Suprapubic skin (tissue), 4 donors: ENCODE results near the gene RAB8A. TPM values are rescaled to one million over a fixed set of nuclear protein-coding genes. Genes with fewer than 3 reads are reported as not detected.

Source experiments
- DNase-seq, 2 donors: peaks; one replicate each; pipeline ENCODE4 v3.0.0-alpha.2; 2019; ENCODE audit warnings: low spot score in 2 of 2
- H3K27ac ChIP-seq: fragments of 200-600 bp; sonication (generic); one replicate; pipeline ENCODE4 v1.5.1; 2019
- H3K27me3 ChIP-seq: fragments of 200-600 bp; sonication (generic); one replicate; pipeline ENCODE4 v1.5.1; 2019
- H3K36me3 ChIP-seq: fragments of 200-600 bp; sonication (generic); one replicate; pipeline ENCODE4 v1.5.1; 2019
- H3K4me1 ChIP-seq: fragments of 200-600 bp; sonication (generic); one replicate; pipeline ENCODE4 v1.5.1; 2019
- H3K4me3 ChIP-seq: fragments of 200-600 bp; sonication (generic); one replicate; pipeline ENCODE4 v1.5.1; 2019; ENCODE audit warnings: mild to moderate bottlenecking
- H3K9me3 ChIP-seq: fragments of 200-600 bp; sonication (generic); one replicate; pipeline ENCODE4 v1.5.1; 2019
- CTCF ChIP-seq, 2 donors: fragments of 200-600 bp in 1 of 2; fragments of 450-650 bp in 1 of 2; sonication (generic) in 1 of 2; IDR thresholded peaks; one replicate each; pipeline ENCODE4 v1.5.1; 2016 to 2019; ENCODE audit warnings: antibody characterized with exemption in 2 of 2, mild to moderate bottlenecking in 1 of 2, moderate library complexity in 1 of 2
- EP300 ChIP-seq: sonication (generic); formaldehyde crosslinking; IDR thresholded peaks from one replicate; pipeline ENCODE4 v1.6.1; 2017; ENCODE audit warnings: antibody characterized with exemption
- POLR2A ChIP-seq, 2 donors: fragments of 450-650 bp; IDR thresholded peaks; one replicate each; pipeline ENCODE4 v1.6.1; 2017; ENCODE audit warnings: antibody characterized with exemption in 2 of 2, mild to moderate bottlenecking in 2 of 2, moderate library complexity in 2 of 2
- POLR2AphosphoS5 ChIP-seq, 3 donors: sonication (generic); formaldehyde crosslinking; IDR thresholded peaks; one replicate each; pipeline ENCODE4 v1.6.1; 2017; ENCODE audit warnings: antibody characterized with exemption in 3 of 3
- WGBS: methylation state at CpG from one replicate; pipeline ENCODE4 v1.1.5; 2018; 5-methylcytosine and 5-hydroxymethylcytosine counted together
- total RNA-seq, 4 donors: library from RNA; depleted of rRNA; stranded (reverse); fragments of >200 nt; gene quantifications; one replicate each; pipeline ENCODE4 v1.1.0, GENCODE V29; 2016

Gene RAB8A
- total RNA-seq, 4 donors from 2014 or later: 48.9 to 61.9 (median 58.5) TPM

DNA sequence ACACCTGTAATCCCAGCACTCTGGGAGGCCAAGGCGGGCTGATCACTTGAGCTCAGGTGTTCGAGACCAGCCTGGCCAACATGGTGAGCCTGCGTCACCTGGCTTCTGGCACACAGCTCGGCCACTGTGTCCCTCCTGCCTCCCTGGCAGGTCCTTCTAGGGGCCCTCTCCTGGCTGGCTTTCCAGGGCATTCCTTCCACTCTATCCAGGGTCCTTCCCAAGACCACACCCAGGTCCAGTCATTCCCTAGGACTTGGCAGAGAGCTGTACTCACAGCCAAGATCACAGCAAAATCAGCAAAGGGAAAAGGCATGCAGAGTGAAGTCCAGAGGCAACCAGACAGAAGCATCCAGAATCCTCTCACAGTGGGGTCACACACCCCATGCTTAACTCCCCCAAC, 22.1 kb downstream of the RAB8A start:
- H3K4me1 ChIP-seq: no peaks in the 10 kb centered on the region
- DNase-seq: no peak
- 80% methylated on average over 3 of the region's 4 CpGs for WGBS
- H3K27me3 ChIP-seq: no peaks in the 10 kb centered on the region
- H3K36me3 ChIP-seq: peaks cover 57% of the 10 kb centered on the region
- H3K27ac ChIP-seq: no peak overlapping the region
- no peak overlapping the region for H3K4me3 ChIP-seq
- H3K9me3 ChIP-seq: no peaks in the 10 kb centered on the region
- TF ChIP-seq POLR2AphosphoS5 (IDR thresholded peaks at IDR 0.05): no peak
- TF ChIP-seq POLR2A (IDR thresholded peaks at IDR 0.05): no peak
- no peak for TF ChIP-seq EP300
- TF ChIP-seq CTCF (IDR thresholded peaks at IDR 0.05): no peak

- no peak overlapping the region for H3K4me3 ChIP-seq
- H3K36me3 ChIP-seq: peaks cover 50% of the 10 kb centered on the region
- H3K4me1 ChIP-seq: no peaks in the 10 kb centered on the region
- H3K27me3 ChIP-seq: no peaks in the 10 kb centered on the region
- no peak for DNase-seq
- TF ChIP-seq EP300: no peak
- TF ChIP-seq POLR2AphosphoS5 (IDR thresholded peaks at IDR 0.05): no peak
- no peak for TF ChIP-seq POLR2A (IDR thresholded peaks at IDR 0.05)
- TF ChIP-seq CTCF (IDR thresholded peaks at IDR 0.05): no peak
- 73% methylated on average over 7 of the region's 7 CpGs for WGBS
- H3K9me3 ChIP-seq: no peaks in the 10 kb centered on the region
- no peak overlapping the region for H3K27ac ChIP-seq
These were observed 22.8 kb downstream of the RAB8A start for GRCh38 chr19:16134510-16134909.

DNA sequence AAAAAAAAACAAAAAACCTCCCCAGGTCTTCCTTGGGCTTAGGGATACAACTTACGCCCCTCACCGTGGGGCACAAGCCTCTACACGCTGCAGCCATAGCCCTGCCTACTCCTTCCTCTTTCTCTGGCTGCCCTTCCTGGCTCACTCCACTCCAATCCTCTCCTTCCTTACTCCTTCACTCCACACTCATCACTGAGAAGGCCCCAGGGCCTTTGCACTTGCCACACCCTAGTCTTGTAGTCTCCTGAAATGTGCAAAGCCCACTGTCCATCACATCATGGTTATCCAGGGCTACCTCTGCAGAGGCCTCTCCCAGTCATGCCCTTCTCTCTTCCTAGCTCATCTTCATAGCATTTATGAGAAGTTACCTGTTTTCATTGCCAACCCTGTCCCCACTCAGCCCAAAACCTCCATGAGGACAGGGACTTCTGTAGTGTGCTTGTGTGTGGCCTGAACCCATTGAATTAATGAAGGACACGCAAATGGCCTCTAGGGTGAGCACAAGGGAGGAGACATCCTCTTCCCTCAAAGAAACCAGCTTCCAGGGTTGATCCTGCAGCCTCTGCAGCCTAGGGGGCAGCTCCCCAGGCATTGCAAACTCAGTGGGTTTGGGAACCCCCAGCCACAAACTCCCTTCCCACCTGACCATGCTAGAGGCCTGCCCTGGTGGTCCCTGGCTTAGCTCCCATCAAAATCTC, 23.9 kb downstream of the RAB8A start:
- DNase-seq: no peak
- 79% methylated on average over 4 of the region's 4 CpGs for WGBS
- no peak overlapping the region for H3K4me3 ChIP-seq
- no peak overlapping the region for H3K27ac ChIP-seq
- H3K9me3 ChIP-seq: no peaks in the 10 kb centered on the region
- TF ChIP-seq EP300: no peak
- no peak for TF ChIP-seq POLR2AphosphoS5 (IDR thresholded peaks at IDR 0.05)
- TF ChIP-seq POLR2A (IDR thresholded peaks at IDR 0.05): no peak
- no peak for TF ChIP-seq CTCF (IDR thresholded peaks at IDR 0.05)
- no peaks in the 10 kb centered on the region for H3K4me1 ChIP-seq
- peaks cover 39% of the 10 kb centered on the region for H3K36me3 ChIP-seq
- no peaks in the 10 kb centered on the region for H3K27me3 ChIP-seq

DNA sequence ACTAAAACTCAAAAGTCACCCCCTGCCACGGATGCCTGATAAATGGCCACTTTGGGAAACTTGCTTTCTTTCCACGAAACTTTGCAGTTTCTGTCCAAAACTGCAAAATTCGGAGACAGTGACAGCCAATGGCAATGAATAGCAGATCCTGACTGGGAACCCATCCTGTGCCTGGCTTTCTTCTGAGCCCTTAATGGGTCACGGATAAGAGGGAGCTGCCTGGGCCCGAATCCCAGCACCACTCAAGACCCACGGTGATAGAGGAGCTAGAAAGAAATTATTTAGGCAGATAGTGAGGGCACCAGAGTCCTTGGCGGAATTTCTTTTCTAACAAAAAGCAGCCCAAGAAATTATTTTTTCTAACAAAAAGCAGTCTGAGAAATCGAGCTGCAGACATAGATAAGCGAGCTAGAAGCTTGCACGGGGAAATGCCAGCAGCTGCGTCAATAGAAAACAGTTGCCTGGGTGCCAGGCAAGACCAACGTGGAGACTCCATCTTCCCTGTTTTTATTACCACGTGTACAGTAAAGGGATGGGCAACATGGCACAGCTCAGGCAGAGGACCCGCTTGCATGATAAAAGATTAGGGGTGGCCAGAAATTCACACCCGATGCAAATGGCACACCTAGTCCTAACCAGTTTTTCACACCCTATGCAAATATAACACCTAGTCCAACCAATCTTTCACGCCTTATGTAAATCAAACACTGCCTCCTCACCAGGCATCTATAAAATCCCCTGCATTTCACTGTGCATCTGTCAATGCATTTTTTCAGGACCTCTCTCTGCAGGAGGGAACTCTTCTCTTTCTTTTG, 24.7 kb downstream of the RAB8A start:
- H3K27ac ChIP-seq: no peak overlapping the region
- H3K4me1 ChIP-seq: no peaks in the 10 kb centered on the region
- H3K36me3 ChIP-seq: peaks cover 31% of the 10 kb centered on the region
- no peaks in the 10 kb centered on the region for H3K9me3 ChIP-seq
- no peak for TF ChIP-seq CTCF (IDR thresholded peaks at IDR 0.05)
- TF ChIP-seq POLR2AphosphoS5 (IDR thresholded peaks at IDR 0.05): no peak
- no peak for TF ChIP-seq EP300
- no peak for TF ChIP-seq POLR2A (IDR thresholded peaks at IDR 0.05)
- H3K27me3 ChIP-seq: no peaks in the 10 kb centered on the region
- H3K4me3 ChIP-seq: no peak overlapping the region
- 69% methylated on average over 16 of the region's 16 CpGs for WGBS
- DNase-seq: no peak

DNA sequence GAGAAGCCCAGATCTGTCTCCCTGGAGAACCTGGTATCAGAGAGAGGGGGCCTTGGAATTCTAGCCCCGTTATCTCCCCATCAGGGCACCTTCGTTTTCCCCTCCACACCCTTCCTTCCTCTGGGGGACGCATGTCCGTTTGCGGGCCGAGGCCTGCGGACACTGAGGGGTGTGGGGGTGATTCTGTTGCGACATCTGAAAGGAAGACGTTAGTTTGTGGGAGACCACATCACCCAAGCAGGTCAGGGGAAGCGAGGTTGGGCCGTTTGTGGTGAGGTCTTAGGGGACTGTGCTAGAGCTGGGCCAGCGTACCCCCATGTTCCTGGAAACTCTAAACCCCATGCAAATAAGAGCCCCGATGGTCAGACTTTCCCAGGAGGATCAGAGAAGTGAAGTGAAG, 28.1 kb downstream of the RAB8A start:
- Histone ChIP-seq H3K27ac (no peak overlapping the region), H3K36me3 (no peaks in the 10 kb centered on the region), H3K27me3 (peaks cover 11% of the 10 kb centered on the region), H3K4me3 (no peak overlapping the region), H3K4me1 (no peaks in the 10 kb centered on the region), H3K9me3 (no peaks in the 10 kb centered on the region)
- TF ChIP-seq CTCF (IDR thresholded peaks at IDR 0.05): no peak
- TF ChIP-seq POLR2AphosphoS5 (IDR thresholded peaks at IDR 0.05): no peak
- WGBS: 73% methylated on average over 12 of the region's 13 CpGs
- DNase-seq: no peak
